Brain microvascular endothelial cell (primary cell): ENCODE results near the gene PARP3.

ENCODE experiments used
- DNase-seq: peaks from one replicate; pipeline ENCODE4 v3.0.0-alpha.2; 2020
- H3K27ac ChIP-seq: fragments of 250-450 bp; sonication (Bioruptor Pico); 2 replicates; pipeline ENCODE4 v1.5.1; 2020; ENCODE audit warnings: mild to moderate bottlenecking, moderate library complexity
- H3K27me3 ChIP-seq: fragments of 250-450 bp; sonication (Bioruptor Pico); replicated peaks from 2 replicates; pipeline ENCODE4 v1.5.1; 2020; ENCODE audit warnings: mild to moderate bottlenecking
- H3K36me3 ChIP-seq: fragments of 250-450 bp; sonication (Bioruptor Pico); replicated peaks from 2 replicates; pipeline ENCODE4 v1.5.1; 2020; ENCODE audit warnings: mild to moderate bottlenecking
- H3K4me3 ChIP-seq: 2 replicates; pipeline ENCODE4 v1.5.1; 2011; ENCODE audit warnings: low read depth, mild to moderate bottlenecking, control low read depth, low read length, moderate library complexity
- in situ Hi-C: cut with HindIII; loops from 2 replicates; pipeline ENCODE4 v1.10.0; 2017; ENCODE audit warnings: low sequenced_read_pairs, low pct_ligation_motif_present
- TF ChIP-seq, protein P1 (sequence below): IDR thresholded peaks from 2 replicates; pipeline ENCODE4 v1.5.1; 2011; ENCODE audit warnings: low read depth, mild to moderate bottlenecking, moderate library complexity, low read length, control low read depth, inconsistent platforms; ENCODE audit errors: missing control alignments

Gene PARP3

DNA sequence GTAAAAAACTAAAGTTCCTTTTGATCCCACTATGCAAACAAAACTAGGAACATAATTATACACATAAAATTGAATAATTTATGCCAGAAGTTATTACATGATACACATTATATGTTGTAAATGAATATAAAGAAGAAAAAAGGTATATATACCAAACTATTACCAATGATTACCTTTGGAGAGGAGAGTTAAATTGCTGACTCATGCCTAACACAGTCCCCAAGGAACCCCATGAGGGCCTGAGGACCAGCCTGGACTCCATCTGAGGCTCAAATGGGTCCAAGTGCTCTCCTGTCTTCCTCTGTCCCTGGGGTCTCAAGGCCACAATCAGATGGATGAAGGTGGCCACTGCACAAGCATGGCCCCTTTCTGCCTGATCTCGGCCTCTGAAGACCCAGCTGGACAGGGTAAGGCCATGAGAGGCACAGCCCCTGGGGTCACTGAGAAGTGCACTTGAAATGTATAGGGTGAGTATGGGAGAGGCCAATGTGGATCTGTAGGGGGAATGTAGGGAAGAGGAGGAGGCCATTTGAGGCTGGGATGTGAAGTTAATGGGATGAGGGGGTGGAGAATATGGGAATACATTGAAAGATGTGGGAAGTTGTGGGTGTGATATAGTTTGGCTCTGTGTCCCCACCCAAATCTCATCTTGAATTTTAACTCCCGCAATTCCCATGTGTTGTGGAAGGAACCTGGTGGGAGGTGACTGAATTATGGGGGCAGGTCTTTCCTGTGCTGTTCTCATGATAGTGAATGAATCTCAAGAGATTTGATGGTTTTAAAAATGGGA lies 37.9 kb upstream of the PARP3 start:
- Histone ChIP-seq H3K27ac (no peak overlapping the region), H3K27me3 (no peaks in the 10 kb centered on the region), H3K4me3 (no peak overlapping the region), H3K36me3 (no peaks in the 10 kb centered on the region)
- TF ChIP-seq, protein P1, sequence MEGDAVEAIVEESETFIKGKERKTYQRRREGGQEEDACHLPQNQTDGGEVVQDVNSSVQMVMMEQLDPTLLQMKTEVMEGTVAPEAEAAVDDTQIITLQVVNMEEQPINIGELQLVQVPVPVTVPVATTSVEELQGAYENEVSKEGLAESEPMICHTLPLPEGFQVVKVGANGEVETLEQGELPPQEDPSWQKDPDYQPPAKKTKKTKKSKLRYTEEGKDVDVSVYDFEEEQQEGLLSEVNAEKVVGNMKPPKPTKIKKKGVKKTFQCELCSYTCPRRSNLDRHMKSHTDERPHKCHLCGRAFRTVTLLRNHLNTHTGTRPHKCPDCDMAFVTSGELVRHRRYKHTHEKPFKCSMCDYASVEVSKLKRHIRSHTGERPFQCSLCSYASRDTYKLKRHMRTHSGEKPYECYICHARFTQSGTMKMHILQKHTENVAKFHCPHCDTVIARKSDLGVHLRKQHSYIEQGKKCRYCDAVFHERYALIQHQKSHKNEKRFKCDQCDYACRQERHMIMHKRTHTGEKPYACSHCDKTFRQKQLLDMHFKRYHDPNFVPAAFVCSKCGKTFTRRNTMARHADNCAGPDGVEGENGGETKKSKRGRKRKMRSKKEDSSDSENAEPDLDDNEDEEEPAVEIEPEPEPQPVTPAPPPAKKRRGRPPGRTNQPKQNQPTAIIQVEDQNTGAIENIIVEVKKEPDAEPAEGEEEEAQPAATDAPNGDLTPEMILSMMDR: no peak
- DNase-seq: no peak
- in situ Hi-C loops: no loop called here

DNA sequence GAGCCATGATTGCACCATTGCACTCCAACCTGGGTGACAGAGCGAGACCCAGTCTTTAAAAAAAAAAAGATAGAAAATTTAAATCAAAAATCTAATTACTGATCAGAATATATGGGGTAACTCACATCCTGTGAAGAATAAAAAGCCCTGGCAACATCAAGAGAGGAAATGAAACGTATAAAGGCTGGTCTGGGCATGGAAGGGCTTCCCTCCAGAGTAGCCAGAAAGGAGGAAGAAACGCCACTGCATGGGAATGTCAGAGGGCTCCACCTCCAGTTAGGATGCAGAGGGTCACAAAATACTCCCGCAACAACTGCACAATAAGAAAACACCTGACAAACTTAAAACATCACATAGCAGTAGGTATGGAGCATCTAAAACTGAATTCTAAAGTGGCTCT lies 34.1 kb upstream of the PARP3 start:
- Histone ChIP-seq H3K27me3 (no peaks in the 10 kb centered on the region), H3K27ac (no peak overlapping the region), H3K4me3 (no peak overlapping the region), H3K36me3 (no peaks in the 10 kb centered on the region)
- no peak for DNase-seq
- TF ChIP-seq, protein P1: no peak
- in situ Hi-C loops: no loop called here

DNA sequence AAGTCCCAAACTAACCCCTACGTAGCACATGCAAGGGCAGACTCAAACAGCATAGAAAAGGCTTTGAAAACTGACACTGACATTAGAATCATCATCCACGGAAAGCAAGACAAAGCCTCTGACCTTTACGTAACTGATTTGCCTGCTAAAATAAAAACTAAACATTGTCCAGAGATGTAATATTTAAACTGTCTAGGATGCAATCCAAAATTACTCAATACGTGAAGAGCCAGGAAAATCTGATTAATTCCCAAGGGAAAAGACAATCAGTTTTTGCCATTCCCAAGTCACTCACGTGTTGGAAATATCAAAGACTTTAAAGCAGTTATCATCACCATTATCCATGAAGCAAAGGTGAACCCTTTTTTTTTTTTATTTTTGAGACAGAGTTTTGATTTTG lies 25.7 kb upstream of the PARP3 start:
- in situ Hi-C loops: no loop called here
- H3K4me3 ChIP-seq: no peak overlapping the region
- H3K27ac ChIP-seq: no peak overlapping the region
- H3K27me3 ChIP-seq: no peaks in the 10 kb centered on the region
- H3K36me3 ChIP-seq: no peaks in the 10 kb centered on the region
- TF ChIP-seq, protein P1: no peak
- DNase-seq: no peak

DNA sequence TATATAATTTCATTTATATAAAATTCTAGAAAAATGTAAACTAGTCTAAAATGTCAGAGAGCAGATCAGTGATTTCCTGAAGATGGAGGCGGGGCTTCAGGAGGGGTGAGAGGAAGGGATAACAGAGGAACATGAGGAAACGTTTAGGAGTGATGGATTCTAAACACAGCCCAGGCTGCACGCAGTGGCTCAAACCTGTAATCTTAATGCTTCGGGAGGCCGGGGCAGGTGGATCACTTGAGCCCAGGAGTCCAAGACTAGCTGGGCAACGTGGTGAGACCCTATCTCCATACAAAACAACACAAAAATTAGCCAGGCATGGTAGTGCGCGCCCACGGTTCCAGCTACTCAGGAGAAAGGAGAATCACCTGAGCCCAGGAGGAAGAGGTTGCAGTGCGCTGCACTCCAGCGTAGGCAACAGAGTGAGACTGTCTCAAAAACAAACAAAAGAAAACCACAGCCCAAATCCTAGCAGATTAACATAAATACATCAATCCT lies 21.0 kb upstream of the PARP3 start:
- Histone ChIP-seq H3K36me3 (no peaks in the 10 kb centered on the region), H3K27me3 (no peaks in the 10 kb centered on the region), H3K27ac (no peak overlapping the region), H3K4me3 (no peak overlapping the region)
- in situ Hi-C loops: no loop called here
- no peak for DNase-seq
- TF ChIP-seq, protein P1: no peak

DNA sequence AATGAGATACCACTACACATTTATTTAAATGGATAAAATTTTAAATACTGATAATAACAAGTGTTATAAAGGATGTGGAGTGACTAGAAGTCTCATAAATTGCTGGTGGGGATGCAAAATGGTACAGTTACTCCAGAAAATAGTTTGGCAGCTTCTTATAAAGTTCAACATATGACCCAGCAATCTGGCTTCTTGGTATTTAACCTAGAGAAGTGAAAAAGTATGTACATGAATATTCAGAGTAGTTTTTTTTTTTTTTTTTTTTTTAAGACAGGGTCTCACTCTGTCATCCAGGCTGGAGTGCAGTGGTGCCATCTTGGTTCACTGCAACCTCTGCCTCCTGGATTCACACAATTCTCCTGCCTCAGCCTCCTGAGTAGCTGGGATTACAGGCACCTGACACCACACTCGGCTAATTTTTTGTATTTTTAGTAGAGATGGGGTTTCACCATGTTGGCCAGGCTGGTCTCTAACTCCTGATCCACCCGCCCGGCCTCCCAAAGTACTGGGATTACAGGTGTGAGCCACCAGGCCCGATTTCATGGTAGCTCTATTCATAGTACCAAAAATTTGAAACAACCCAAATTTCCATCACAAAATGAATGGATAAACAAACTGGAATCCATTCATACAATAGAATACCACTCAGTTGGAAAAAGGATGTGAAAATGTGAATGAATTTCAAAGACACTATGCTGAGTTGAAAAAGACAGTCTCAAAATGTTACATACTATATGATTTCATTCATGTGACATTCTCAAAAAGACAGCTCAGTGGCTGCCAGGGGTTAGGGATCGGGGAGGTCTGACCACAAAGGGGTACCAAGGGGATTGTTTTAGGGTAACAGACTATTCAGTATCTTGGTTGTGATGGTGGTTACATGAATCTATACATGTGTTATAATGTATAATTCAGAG lies 14.8 kb upstream of the PARP3 start:
- Histone ChIP-seq H3K4me3 (no peak overlapping the region), H3K27me3 (no peaks in the 10 kb centered on the region), H3K36me3 (no peaks in the 10 kb centered on the region), H3K27ac (no peak overlapping the region)
- no peak for DNase-seq
- in situ Hi-C loops: no loop called here
- TF ChIP-seq, protein P1: no peak
